K562 (cell line): ENCODE data around the gene ZNF438. TPM values are rescaled to one million over a fixed set of nuclear protein-coding genes. Genes with fewer than 3 reads are reported as not detected.

ENCODE experiments used
- ATAC-seq: fragments of 200-7000 bp; cut with Tn5 transposase; 3 replicates; pipeline ENCODE4 v1.9.1; 2020; ENCODE audit warnings: moderate library complexity
- BruUV-seq: library from RNA; stranded (reverse); fragments of 400-500 nt; replicated peaks from 2 replicates; lab custom pipeline; 2021; lab: Mats Ljungman, UMichigan
- CTCF ChIA-PET: fragments of 300-600 bp; formaldehyde crosslinking; extraction: SDS; loops from one replicate; lab custom pipeline; 2021; ENCODE audit warnings: low intra/inter-chr PET ratio; lab: Yijun Ruan, JAX
- POLR2A ChIA-PET: fragments of 300-600, 350-650 bp; sonication (Branson Sonifier 250); formaldehyde crosslinking; extraction: SDS; loops from one replicate; lab custom pipeline; 2021; ENCODE audit warnings: antibody characterized with exemption, inconsistent platforms; lab: Yijun Ruan, JAX
- DNase-seq, 4 experiments: peaks; one replicate each; pipeline versions ENCODE4 v3.0.0 to v3.0.0-alpha.2; 2011 to 2018; ENCODE audit warnings: low spot score in 3 of 4, mixed read lengths in 3 of 4; ENCODE audit errors: extremely low read depth in 1 of 4
- FAIRE-seq: peaks from 2 replicates; lab custom pipeline; 2011; peaks lifted over from hg19 to GRCh38; lab: Jason Lieb, UNC
- H2AFZ ChIP-seq: 2 replicates; pipeline ENCODE4 v1.6.0; 2011; ENCODE audit warnings: low read depth, low read length, control low read depth, inconsistent platforms
- H3K27ac ChIP-seq: fragments of 200-600 bp; 3 replicates; pipeline ENCODE4 v1.8.0; 2011; ENCODE audit warnings: low read depth, mild to moderate bottlenecking, control low read depth, inconsistent platforms, low read length, moderate library complexity, mixed read lengths; ENCODE audit errors: extremely low read depth
- H3K27me3 ChIP-seq, 2 experiments: fragments of 300-600 bp in 1 of 2; 2 replicates in 1 of 2; 3 replicates in 1 of 2; pipeline versions ENCODE4 v1.6.0 to v1.8.0; 2011; ENCODE audit warnings: inconsistent platforms in 2 of 2, low read length in 2 of 2, mild to moderate bottlenecking in 1 of 2, mixed read lengths in 1 of 2, moderate library complexity in 1 of 2; ENCODE audit not compliant: control insufficient read depth in 2 of 2, insufficient read depth in 2 of 2
- H3K36me3 ChIP-seq: fragments of 300-600 bp; 3 replicates; pipeline ENCODE4 v1.8.0; 2011; ENCODE audit warnings: mild to moderate bottlenecking, low read length, inconsistent platforms; ENCODE audit not compliant: control insufficient read depth, insufficient read depth
- H3K4me1 ChIP-seq, 2 experiments: fragments of 200-600 bp in 1 of 2; replicated peaks in 1 of 2; 2 replicates in 1 of 2; 3 replicates in 1 of 2; pipeline versions ENCODE4 v1.5.1 to v1.8.0; 2011; ENCODE audit warnings: inconsistent platforms in 2 of 2, low read length in 2 of 2, mild to moderate bottlenecking in 1 of 2, mixed read lengths in 1 of 2, moderate library complexity in 1 of 2; ENCODE audit not compliant: control insufficient read depth in 2 of 2, insufficient read depth in 2 of 2
- H3K4me2 ChIP-seq: 2 replicates; pipeline ENCODE4 v1.6.1; 2011; ENCODE audit warnings: low read length, control low read depth, inconsistent platforms, mixed read lengths; ENCODE audit not compliant: insufficient read depth
- H3K4me3 ChIP-seq: fragments of 200-600 bp; sonication (generic), shearing (Covaris generic); 2 replicates; pipeline ENCODE4 v1.5.1; 2016; ENCODE audit warnings: control low read depth, inconsistent platforms
- H3K79me2 ChIP-seq: fragments of 200-600 bp; 3 replicates; pipeline ENCODE4 v1.8.0; 2011; ENCODE audit warnings: low read length, inconsistent platforms; ENCODE audit not compliant: control insufficient read depth, insufficient read depth
- H3K9ac ChIP-seq, 2 experiments: 2 replicates each; pipeline versions ENCODE4 v1.6.0 to v1.6.1; 2011; ENCODE audit warnings: low read depth in 2 of 2, low read length in 2 of 2, control low read depth in 1 of 2, inconsistent platforms in 1 of 2, mild to moderate bottlenecking in 1 of 2, mixed read lengths in 1 of 2; ENCODE audit not compliant: insufficient read depth in 1 of 2
- H3K9me1 ChIP-seq: one replicate; pipeline ENCODE4 v1.6.0; 2011; ENCODE audit warnings: inconsistent platforms, mild to moderate bottlenecking, low read length, moderate library complexity; ENCODE audit not compliant: control insufficient read depth, insufficient read depth
- H3K9me3 ChIP-seq: replicated peaks from 2 replicates; pipeline ENCODE4 v1.5.1; 2011; ENCODE audit warnings: low read depth, low read length, inconsistent platforms; ENCODE audit not compliant: control insufficient read depth, insufficient read depth
- H4K20me1 ChIP-seq: replicated peaks from 2 replicates; pipeline ENCODE4 v1.6.1; 2011; ENCODE audit warnings: low read length, inconsistent platforms, mixed read lengths; ENCODE audit not compliant: control insufficient read depth, insufficient read depth
- NR0B1 ChIP-seq: fragments of 450-650 bp; IDR thresholded peaks from one replicate; pipeline ENCODE4 v1.6.1; 2018; ENCODE audit warnings: mild to moderate bottlenecking, moderate library complexity; ENCODE audit not compliant: partially characterized antibody
- PBX2 ChIP-seq, 2 experiments: IDR thresholded peaks in 1 of 2; conservative IDR thresholded peaks in 1 of 2; 2 replicates each; pipeline ENCODE4 v1.6.1; 2016; ENCODE audit warnings: low read depth in 2 of 2, mild to moderate bottlenecking in 1 of 2, missing compliant biosample characterization in 1 of 2, missing genetic modification characterization in 1 of 2, moderate library complexity in 1 of 2
- POLR2H ChIP-seq: IDR thresholded peaks from 2 replicates; pipeline ENCODE4 v1.6.1; 2016; ENCODE audit warnings: missing genetic modification characterization, low read depth, mild to moderate bottlenecking, control low read depth, missing compliant biosample characterization, moderate library complexity
- WGBS: fragments of 100-300 bp; shearing (Covaris generic); methylation state at CpG from one replicate; pipeline ENCODE4 v1.1.6; 2016; ENCODE audit warnings: low coverage, mixed read lengths; ENCODE audit not compliant: insufficient coverage; ENCODE audit errors: missing lambda C conversion rate; 5-methylcytosine and 5-hydroxymethylcytosine counted together
- in situ Hi-C: fragments of 300-500 bp; cut with MboI; formaldehyde crosslinking; loops from 4 replicates; pipeline ENCODE4 v1.15.0; 2018; ENCODE audit warnings: inconsistent platforms, mixed read lengths
- intact Hi-C: fragments of 100-400 bp; cut with micrococcal nuclease; formaldehyde crosslinking; loops from 2 replicates; pipeline ENCODE4 v1.14.2; 2022
- polyA plus RNA-seq, 8 experiments: library from polyadenylated mRNA; depleted of rRNA in 4 of 8; stranded (reverse) in 5 of 8; unstranded in 3 of 8; fragments of >200 nt; fragmentation: Nextera tagmentation in 2 of 8; fragmentation: Illumina TruSeq in 1 of 8; extraction: Ambion mirVana in 2 of 8; extraction: Trizol in 1 of 8; gene quantifications; 2 replicates each; pipeline versions ENCODE4 v1.2.1 to v1.2.3, GENCODE V29; 2011 to 2014; ENCODE audit warnings: inconsistent platforms in 1 of 8, missing spikeins in 1 of 8
- total RNA-seq, 7 experiments: library from RNA; depleted of rRNA in 6 of 7; stranded (reverse); fragments of >200 nt in 6 of 7; fragmentation: Illumina TruSeq in 2 of 7; extraction: Trizol in 2 of 7; gene quantifications; 2 replicates each; pipeline versions ENCODE4 v1.2.1 to v1.2.3, GENCODE V29; 2011 to 2021; ENCODE audit warnings: low replicate concordance in 1 of 7

Gene ZNF438
- total and polyA plus RNA-seq, 9 of the 15 experiments (the other 6 are each of a cell fraction or from before 2014, with no cell fraction given): 0.45 to 1.5 (median 0.91) TPM

- in situ Hi-C loops: no loop called here
- no peaks in the 10 kb centered on the region for H3K9me3 ChIP-seq
- CTCF ChIA-PET: no interaction called here
- H3K4me1 ChIP-seq: no peaks in the 10 kb centered on the region
- ATAC-seq (no peak), FAIRE-seq (no peak), DNase-seq (no peak)
- H3K4me2 ChIP-seq: no peak overlapping the region
- H3K79me2 ChIP-seq: no peaks in the 10 kb centered on the region
- H3K9ac ChIP-seq: no peak overlapping the region
- no TSS peak for BruUV-seq
- intact Hi-C loops: no loop called here
- no peaks in the 10 kb centered on the region for H4K20me1 ChIP-seq
- POLR2A ChIA-PET: interaction anchor here (0.6 to 0.7 kb wide), 2 partner anchors 66 to 660 kb away, joined by 3 to 5 read pairs; no protein-coding TSS in a partner anchor
- H3K9me1 ChIP-seq: no peaks in the 10 kb centered on the region
- no peak overlapping the region for H3K4me3 ChIP-seq
- H2AFZ ChIP-seq: no peak overlapping the region
- H3K36me3 ChIP-seq: no peaks in the 10 kb centered on the region
- H3K27me3 ChIP-seq: peaks cover 3 to 15% of the 10 kb centered on the region in 2 experiments; a peak in 3 of 5 replicates
- 0% methylated on average over 5 of the region's 6 CpGs for WGBS
- H3K27ac ChIP-seq: no peak overlapping the region
- TF ChIP-seq NR0B1 (no peak), POLR2H (tag) (no peak), PBX2 (CRISPR knock-in tag; IDR thresholded peaks at IDR 0.05; ENCODE audit: low read depth) (no peak), PBX2 (tag; conservative IDR thresholded peaks at IDR 0.05; ENCODE audit: low read depth) (peak; percentile 85)
Observed at GRCh38 chr10:30840395-30841050, 191.1 kb downstream of the ZNF438 start.
